HCT116 (cell line): ENCODE measurements around the gene ADAMTS15. TPM values are rescaled to one million over a fixed set of nuclear protein-coding genes. Genes with fewer than 3 reads are reported as not detected.

Experiments used
- ATAC-seq: fragments of 200-7000 bp; cut with Tn5 transposase; 2 replicates; pipeline ENCODE4 v1.9.1; 2020; ENCODE audit warnings: mild to moderate bottlenecking, moderate library complexity
- BruUV-seq: library from RNA; stranded (reverse); fragments of 400-500 nt; replicated peaks from 2 replicates; lab custom pipeline; 2021; lab: Mats Ljungman, UMichigan
- CTCF ChIA-PET: fragments of 300-600 bp; sonication (Branson Sonifier 250); formaldehyde crosslinking; loops from one replicate; lab custom pipeline; 2021; ENCODE audit warnings: antibody characterized with exemption; lab: Charles Lee
- POLR2A ChIA-PET: fragments of 300-600, 350-600 bp; sonication (Branson Sonifier 250); formaldehyde crosslinking; loops from one replicate; lab custom pipeline; 2021; ENCODE audit warnings: antibody characterized with exemption; lab: Charles Lee
- RAD21 ChIA-PET, 2 experiments: fragments of 300-600 bp; sonication (Branson Sonifier 250); formaldehyde crosslinking; loops; one replicate each; lab custom pipeline; 2023; ENCODE audit warnings: low total read pairs in 2 of 2; ENCODE audit not compliant: uncharacterized antibody in 2 of 2, unreplicated experiment in 2 of 2, low non-redundant PET in 1 of 2; lab: Charles Lee
- DNase-seq: peaks from one replicate; pipeline ENCODE4 v3.0.0-alpha.2; 2010; ENCODE audit warnings: low read depth, low spot score
- H2AFZ ChIP-seq: fragments of 200-600 bp; shearing (Covaris generic), sonication (generic); 2 replicates; pipeline ENCODE4 v1.6.1; 2017; ENCODE audit warnings: low read depth, mixed run types, mixed read lengths, antibody characterized with exemption, low read length; ENCODE audit not compliant: poor library complexity, severe bottlenecking
- H3K27ac ChIP-seq: 2 replicates; pipeline ENCODE4 v1.5.1; 2012; ENCODE audit warnings: low read depth, low read length
- H3K27me3 ChIP-seq: fragments of 200-600 bp; sonication (generic); 2 replicates; pipeline ENCODE4 v1.6.1; 2016; ENCODE audit warnings: mixed run types, low read length, mixed read lengths; ENCODE audit not compliant: insufficient read depth
- H3K36me3 ChIP-seq, 2 experiments: fragments of 200-500 bp in 1 of 2; fragments of 200-600 bp in 1 of 2; sonication (Bioruptor generic) in 1 of 2; sonication (generic) in 1 of 2; 2 replicates each; pipeline versions ENCODE4 v1.5.1 to v1.6.1; 2014 to 2016; ENCODE audit warnings: low read length in 2 of 2, inconsistent platforms in 1 of 2, mixed read lengths in 1 of 2, mixed run types in 1 of 2; ENCODE audit not compliant: insufficient read depth in 2 of 2, control insufficient read depth in 1 of 2
- H3K4me1 ChIP-seq, 2 experiments: fragments of 200-600 bp in 1 of 2; sonication (generic) in 1 of 2; 2 replicates each; pipeline versions ENCODE4 v1.5.1 to v1.6.1; 2012 to 2017; ENCODE audit warnings: low read length in 2 of 2, inconsistent platforms in 1 of 2, mild to moderate bottlenecking in 1 of 2, mixed read lengths in 1 of 2, mixed run types in 1 of 2, moderate library complexity in 1 of 2; ENCODE audit not compliant: insufficient read depth in 2 of 2, control insufficient read depth in 1 of 2
- H3K4me2 ChIP-seq: fragments of 200-600 bp; sonication (generic); 2 replicates; pipeline ENCODE4 v1.6.1; 2017; ENCODE audit warnings: mixed run types, low read length, mixed read lengths
- H3K4me3 ChIP-seq, 2 experiments: fragments of 200-600 bp in 1 of 2; sonication (generic) in 1 of 2; replicated peaks in 1 of 2; 2 replicates each; pipeline ENCODE4 v1.5.1; 2011 to 2016; ENCODE audit warnings: low read length in 2 of 2, control low read depth in 1 of 2, low read depth in 1 of 2, mild to moderate bottlenecking in 1 of 2, mixed read lengths in 1 of 2, mixed run types in 1 of 2
- H3K79me2 ChIP-seq: fragments of 200-600 bp; sonication (generic); 2 replicates; pipeline ENCODE4 v1.6.1; 2017; ENCODE audit warnings: mild to moderate bottlenecking, mixed run types, low read length, moderate library complexity, mixed read lengths; ENCODE audit not compliant: insufficient read depth
- H3K9ac ChIP-seq: fragments of 200-600 bp; sonication (generic); 2 replicates; pipeline ENCODE4 v1.6.1; 2016; ENCODE audit warnings: low read length, mixed read lengths
- H3K9me2 ChIP-seq: fragments of 200-600 bp; sonication (generic), shearing (Covaris generic); 2 replicates; pipeline ENCODE4 v1.6.1; 2017; ENCODE audit warnings: mixed run types, mild to moderate bottlenecking, moderate library complexity; ENCODE audit not compliant: insufficient read depth
- H3K9me3 ChIP-seq, 2 experiments: fragments of 200-500 bp in 1 of 2; fragments of 200-600 bp in 1 of 2; sonication (Bioruptor generic) in 1 of 2; sonication (generic) in 1 of 2; 2 replicates each; pipeline ENCODE4 v1.6.1; 2014 to 2017; ENCODE audit warnings: low read length in 2 of 2, mixed read lengths in 2 of 2, inconsistent platforms in 1 of 2, low read depth in 1 of 2, mild to moderate bottlenecking in 1 of 2, mixed run types in 1 of 2, moderate library complexity in 1 of 2; ENCODE audit not compliant: control insufficient read depth in 1 of 2, insufficient read depth in 1 of 2
- H4K20me1 ChIP-seq: fragments of 200-600 bp; sonication (generic), shearing (Covaris generic); 2 replicates; pipeline ENCODE4 v1.6.1; 2017; ENCODE audit warnings: mixed run types, mild to moderate bottlenecking, moderate library complexity; ENCODE audit not compliant: insufficient read depth
- EGR1 ChIP-seq: IDR thresholded peaks from 2 replicates; pipeline ENCODE4 v1.6.1; 2012; ENCODE audit warnings: low read depth
- EZH2phosphoT487 ChIP-seq: fragments of 200-600 bp; IDR thresholded peaks from 2 replicates; pipeline ENCODE4 v1.6.1; 2018; ENCODE audit warnings: antibody characterized with exemption, borderline replicate concordance
- POLR2A ChIP-seq: IDR thresholded peaks from 2 replicates; pipeline ENCODE4 v1.7.0; 2011; ENCODE audit warnings: borderline replicate concordance; ENCODE audit not compliant: insufficient read depth, insufficient read length; ENCODE audit errors: extremely low read depth
- POLR2AphosphoS5 ChIP-seq: IDR thresholded peaks from 2 replicates; pipeline ENCODE4 v1.6.1; 2011; ENCODE audit warnings: mild to moderate bottlenecking, low read depth, low read length, moderate library complexity
- RAD21 ChIP-seq: IDR thresholded peaks from 2 replicates; pipeline ENCODE4 v1.6.1; 2012; ENCODE audit warnings: low read depth, mild to moderate bottlenecking
- intact Hi-C: fragments of 100-400 bp; cut with micrococcal nuclease; formaldehyde crosslinking; loops from 2 replicates; pipeline ENCODE4 v1.10.0; 2022
- total RNA-seq: library from RNA; stranded (reverse); gene quantifications from one replicate; pipeline ENCODE4 v1.2.1, GENCODE V29; 2021; ENCODE audit not compliant: unreplicated experiment
- TF ChIP-seq, protein P1 (sequence below): IDR thresholded peaks from 2 replicates; pipeline ENCODE4 v1.6.1; 2011; ENCODE audit warnings: mild to moderate bottlenecking, low read length, moderate library complexity; ENCODE audit not compliant: insufficient replicate concordance; ENCODE audit errors: extremely low read depth
- TF ChIP-seq, protein P2 (sequence below): IDR thresholded peaks from 2 replicates; pipeline ENCODE4 v1.6.1; 2012
- TF ChIP-seq, protein P3 (sequence below): IDR thresholded peaks from 2 replicates; pipeline ENCODE4 v1.6.1; 2012; ENCODE audit warnings: low read depth
- TF ChIP-seq, protein P4 (sequence below): IDR thresholded peaks from 2 replicates; pipeline ENCODE4 v1.6.1; 2012

ADAMTS15 gene
- total RNA-seq, 1 experiment from 2014 or later, result 0.44 TPM

DNA sequence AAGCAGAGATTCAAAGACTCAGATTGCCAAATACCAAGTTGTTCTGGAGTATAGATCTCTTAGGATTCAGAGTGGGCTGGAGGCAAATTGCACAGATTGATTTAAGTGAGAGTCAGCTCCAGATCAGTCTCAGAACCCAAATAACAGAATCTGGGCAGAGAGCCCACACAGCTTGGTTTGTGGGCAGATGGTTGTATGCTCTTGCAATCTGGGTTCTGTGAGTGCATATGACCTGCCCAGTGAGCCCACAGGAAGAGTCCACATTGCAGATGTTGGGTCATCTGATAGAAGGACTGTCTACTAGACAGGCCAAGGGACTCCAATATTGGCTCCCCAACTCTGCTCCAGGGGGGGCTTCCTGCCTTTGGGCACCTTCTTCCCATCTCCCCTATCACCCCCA, 65.9 kb downstream of the ADAMTS15 start:
- no peak overlapping the region for H3K4me3 ChIP-seq
- ATAC-seq (no peak), DNase-seq (no peak)
- H3K36me3 ChIP-seq, result no peaks in the 10 kb centered on the region
- H3K9me3 ChIP-seq, result no peaks in the 10 kb centered on the region
- no peak overlapping the region for H3K27ac ChIP-seq
- intact Hi-C loops, result no loop called here
- H3K4me1 ChIP-seq, result peaks cover 0 to 5% of the 10 kb centered on the region in 2 experiments; a peak in 1 of 4 replicates
- RAD21 ChIA-PET, result no interaction called here
- H3K9ac ChIP-seq, result no peak overlapping the region
- POLR2A ChIA-PET, result no interaction called here
- BruUV-seq, result no TSS peak
- TF ChIP-seq, protein P1, sequence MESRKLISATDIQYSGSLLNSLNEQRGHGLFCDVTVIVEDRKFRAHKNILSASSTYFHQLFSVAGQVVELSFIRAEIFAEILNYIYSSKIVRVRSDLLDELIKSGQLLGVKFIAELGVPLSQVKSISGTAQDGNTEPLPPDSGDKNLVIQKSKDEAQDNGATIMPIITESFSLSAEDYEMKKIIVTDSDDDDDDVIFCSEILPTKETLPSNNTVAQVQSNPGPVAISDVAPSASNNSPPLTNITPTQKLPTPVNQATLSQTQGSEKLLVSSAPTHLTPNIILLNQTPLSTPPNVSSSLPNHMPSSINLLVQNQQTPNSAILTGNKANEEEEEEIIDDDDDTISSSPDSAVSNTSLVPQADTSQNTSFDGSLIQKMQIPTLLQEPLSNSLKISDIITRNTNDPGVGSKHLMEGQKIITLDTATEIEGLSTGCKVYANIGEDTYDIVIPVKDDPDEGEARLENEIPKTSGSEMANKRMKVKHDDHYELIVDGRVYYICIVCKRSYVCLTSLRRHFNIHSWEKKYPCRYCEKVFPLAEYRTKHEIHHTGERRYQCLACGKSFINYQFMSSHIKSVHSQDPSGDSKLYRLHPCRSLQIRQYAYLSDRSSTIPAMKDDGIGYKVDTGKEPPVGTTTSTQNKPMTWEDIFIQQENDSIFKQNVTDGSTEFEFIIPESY, result no peak
- TF ChIP-seq, protein P2, sequence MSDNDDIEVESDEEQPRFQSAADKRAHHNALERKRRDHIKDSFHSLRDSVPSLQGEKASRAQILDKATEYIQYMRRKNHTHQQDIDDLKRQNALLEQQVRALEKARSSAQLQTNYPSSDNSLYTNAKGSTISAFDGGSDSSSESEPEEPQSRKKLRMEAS, result no peak
- no peak overlapping the region for H3K4me2 ChIP-seq
- CTCF ChIA-PET, result no interaction called here
- H3K9me2 ChIP-seq, result no peaks in the 10 kb centered on the region
- no peaks in the 10 kb centered on the region for H3K79me2 ChIP-seq
- no peaks in the 10 kb centered on the region for H3K27me3 ChIP-seq
- H2AFZ ChIP-seq, result no peak overlapping the region
- no peaks in the 10 kb centered on the region for H4K20me1 ChIP-seq

DNA sequence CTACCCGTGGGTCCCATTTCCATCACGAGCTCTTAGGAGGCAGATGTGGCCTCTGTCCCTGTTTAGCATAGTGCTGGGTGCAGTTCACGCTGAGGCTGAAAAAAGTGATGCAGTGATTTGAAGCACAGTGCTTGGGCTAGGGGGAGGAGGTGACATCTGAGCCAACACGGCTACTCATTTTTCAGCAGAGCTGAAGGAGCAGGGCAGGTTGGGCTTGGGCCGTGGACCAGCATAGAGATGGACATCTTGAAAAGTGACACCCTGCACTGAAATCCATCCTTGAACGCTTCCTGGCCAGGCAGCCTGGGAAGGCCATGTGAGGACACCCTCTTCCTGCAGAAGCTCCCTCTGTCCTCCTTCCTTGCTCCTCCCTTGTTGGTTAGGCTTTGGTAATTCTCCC, 66.4 kb downstream of the ADAMTS15 start:
- Histone ChIP-seq H3K27me3 (no peaks in the 10 kb centered on the region), H3K4me2 (no peak overlapping the region), H3K9me3 (no peaks in the 10 kb centered on the region), H3K9ac (no peak overlapping the region), H4K20me1 (no peaks in the 10 kb centered on the region), H2AFZ (no peak overlapping the region), H3K79me2 (no peaks in the 10 kb centered on the region), H3K9me2 (no peaks in the 10 kb centered on the region), H3K4me1 (peaks cover 0 to 5% of the 10 kb centered on the region in 2 experiments; a peak in 1 of 4 replicates), H3K4me3 (no peak overlapping the region), H3K36me3 (no peaks in the 10 kb centered on the region), H3K27ac (no peak overlapping the region)
- RAD21 ChIA-PET, result no interaction called here
- ATAC-seq (no peak), DNase-seq (no peak)
- POLR2A ChIA-PET, result no interaction called here
- intact Hi-C loops, result no loop called here
- no TSS peak for BruUV-seq
- CTCF ChIA-PET, result no interaction called here
- TF ChIP-seq POLR2AphosphoS5 (no peak), RAD21 (no peak), POLR2A (no peak), EZH2phosphoT487 (no peak), EGR1 (no peak)
- TF ChIP-seq, protein P3, sequence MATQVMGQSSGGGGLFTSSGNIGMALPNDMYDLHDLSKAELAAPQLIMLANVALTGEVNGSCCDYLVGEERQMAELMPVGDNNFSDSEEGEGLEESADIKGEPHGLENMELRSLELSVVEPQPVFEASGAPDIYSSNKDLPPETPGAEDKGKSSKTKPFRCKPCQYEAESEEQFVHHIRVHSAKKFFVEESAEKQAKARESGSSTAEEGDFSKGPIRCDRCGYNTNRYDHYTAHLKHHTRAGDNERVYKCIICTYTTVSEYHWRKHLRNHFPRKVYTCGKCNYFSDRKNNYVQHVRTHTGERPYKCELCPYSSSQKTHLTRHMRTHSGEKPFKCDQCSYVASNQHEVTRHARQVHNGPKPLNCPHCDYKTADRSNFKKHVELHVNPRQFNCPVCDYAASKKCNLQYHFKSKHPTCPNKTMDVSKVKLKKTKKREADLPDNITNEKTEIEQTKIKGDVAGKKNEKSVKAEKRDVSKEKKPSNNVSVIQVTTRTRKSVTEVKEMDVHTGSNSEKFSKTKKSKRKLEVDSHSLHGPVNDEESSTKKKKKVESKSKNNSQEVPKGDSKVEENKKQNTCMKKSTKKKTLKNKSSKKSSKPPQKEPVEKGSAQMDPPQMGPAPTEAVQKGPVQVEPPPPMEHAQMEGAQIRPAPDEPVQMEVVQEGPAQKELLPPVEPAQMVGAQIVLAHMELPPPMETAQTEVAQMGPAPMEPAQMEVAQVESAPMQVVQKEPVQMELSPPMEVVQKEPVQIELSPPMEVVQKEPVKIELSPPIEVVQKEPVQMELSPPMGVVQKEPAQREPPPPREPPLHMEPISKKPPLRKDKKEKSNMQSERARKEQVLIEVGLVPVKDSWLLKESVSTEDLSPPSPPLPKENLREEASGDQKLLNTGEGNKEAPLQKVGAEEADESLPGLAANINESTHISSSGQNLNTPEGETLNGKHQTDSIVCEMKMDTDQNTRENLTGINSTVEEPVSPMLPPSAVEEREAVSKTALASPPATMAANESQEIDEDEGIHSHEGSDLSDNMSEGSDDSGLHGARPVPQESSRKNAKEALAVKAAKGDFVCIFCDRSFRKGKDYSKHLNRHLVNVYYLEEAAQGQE, result no peak
- TF ChIP-seq, protein P4, sequence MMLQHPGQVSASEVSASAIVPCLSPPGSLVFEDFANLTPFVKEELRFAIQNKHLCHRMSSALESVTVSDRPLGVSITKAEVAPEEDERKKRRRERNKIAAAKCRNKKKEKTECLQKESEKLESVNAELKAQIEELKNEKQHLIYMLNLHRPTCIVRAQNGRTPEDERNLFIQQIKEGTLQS, result no peak
- TF ChIP-seq, protein P1, result no peak
